Activated CD4-positive, alpha-beta T cell treated with anti-CD3 and anti-CD28 coated beads, Interleukin-10, Interleukin-2, amounts not matched to agents 100 ng/mL and 50 ng/mL, durations not matched to agents 16 hours and 8 hours (primary cell): ENCODE results near the gene UBE2Q2.
"Not testable (repeated sequence)": the region's sequence is repeated elsewhere in the genome, so short reads cannot be mapped to it uniquely, and the experiment has no call there.

ENCODE experiments used
- DNase-seq: peaks from one replicate; pipeline ENCODE4 v3.0.0-alpha.2; 2020

The UBE2Q2 gene

DNA sequence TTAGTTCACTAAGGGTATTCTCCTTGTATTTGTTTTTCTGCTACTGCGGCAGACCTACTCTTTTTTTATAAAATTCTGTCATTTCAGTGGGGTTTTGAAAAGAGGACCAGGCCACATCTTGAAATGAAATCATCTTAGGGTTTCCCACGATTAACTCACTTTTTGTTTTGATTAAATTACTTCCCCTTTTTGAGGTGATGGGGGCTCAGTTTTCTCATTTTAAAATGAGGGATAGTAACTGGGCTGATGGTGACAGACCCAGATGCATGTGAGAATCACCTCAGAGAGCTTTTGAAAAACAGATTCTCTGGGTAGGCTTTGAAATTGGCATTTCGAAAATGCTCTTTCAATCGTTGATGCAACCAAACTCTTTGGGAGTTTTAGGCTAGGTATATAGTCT, 24.2 kb downstream of the UBE2Q2 start:
- DNase-seq = no peak

- no peak for DNase-seq
Observed at GRCh38 chr15:75868019-75868418, 24.8 kb downstream of the UBE2Q2 start.

DNA sequence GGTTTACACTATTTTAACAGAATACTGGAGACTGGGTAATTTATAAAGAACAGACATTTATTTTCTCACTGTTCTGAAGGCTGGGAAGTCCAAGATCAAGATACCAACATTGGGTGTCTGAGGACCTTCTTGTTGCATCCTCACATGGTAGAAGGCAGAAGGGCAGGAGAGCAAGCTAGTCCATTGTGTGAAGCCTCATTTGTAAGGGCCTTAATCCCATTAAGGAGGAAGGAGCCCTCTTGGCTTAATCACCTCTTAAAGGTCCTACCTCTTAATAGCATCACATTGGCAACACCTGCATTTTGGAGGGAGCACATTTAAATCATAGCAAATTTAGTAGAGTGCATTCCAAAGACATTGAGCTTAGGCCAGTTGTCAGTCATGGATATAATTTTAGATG, 26.2 kb downstream of the UBE2Q2 start:
- no peak for DNase-seq

- not testable (repeated sequence) for DNase-seq
Observed at GRCh38 chr15:75871589-75871988, 28.3 kb downstream of the UBE2Q2 start.

- no peak for DNase-seq
Observed at GRCh38 chr15:75872403-75872990, 29.2 kb downstream of the UBE2Q2 start.

- no peak for DNase-seq
Observed at GRCh38 chr15:75884041-75884440, 40.8 kb downstream of the UBE2Q2 start.

DNA sequence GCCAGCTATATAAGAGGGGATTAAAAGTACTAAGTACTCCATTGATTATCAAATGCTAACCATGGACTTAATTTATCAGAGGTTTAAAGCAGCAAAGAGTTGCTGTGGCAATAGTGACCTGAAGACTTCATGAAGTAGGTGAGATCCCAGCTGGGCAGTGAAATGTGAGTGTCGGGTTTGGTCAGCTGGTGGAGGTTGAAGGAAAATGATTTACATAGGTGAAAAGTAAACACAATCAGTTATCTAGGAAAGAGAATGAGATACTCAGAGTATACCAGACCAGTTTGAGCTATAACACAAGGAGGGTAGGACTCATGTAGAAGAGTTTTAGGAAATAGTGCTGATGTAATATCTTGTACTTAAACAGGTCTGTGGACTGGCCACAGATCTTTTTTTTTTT, 43.9 kb downstream of the UBE2Q2 start:
- no peak for DNase-seq

- DNase-seq = peak; percentile 16
Observed at GRCh38 chr15:75891895-75892294, 48.6 kb downstream of the UBE2Q2 start.

DNA sequence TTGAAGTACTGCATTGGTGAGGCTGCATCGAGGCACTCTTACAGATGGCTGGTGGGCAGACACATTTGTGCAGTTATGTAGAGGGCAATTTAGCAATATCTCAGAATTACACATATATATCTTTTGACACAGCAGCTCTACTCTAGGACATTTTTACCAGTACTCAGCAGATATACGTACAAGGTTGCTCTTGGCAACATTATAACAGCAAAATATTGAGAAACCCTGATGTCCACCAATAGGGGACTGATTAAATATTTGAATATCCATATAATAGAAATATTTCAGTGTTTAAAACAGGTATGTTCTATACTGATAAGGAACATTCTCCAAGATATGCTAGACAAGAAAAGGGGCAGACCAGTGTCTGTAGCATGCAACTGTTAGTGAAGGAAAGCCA, 52.5 kb downstream of the UBE2Q2 start:
- no peak for DNase-seq

DNA sequence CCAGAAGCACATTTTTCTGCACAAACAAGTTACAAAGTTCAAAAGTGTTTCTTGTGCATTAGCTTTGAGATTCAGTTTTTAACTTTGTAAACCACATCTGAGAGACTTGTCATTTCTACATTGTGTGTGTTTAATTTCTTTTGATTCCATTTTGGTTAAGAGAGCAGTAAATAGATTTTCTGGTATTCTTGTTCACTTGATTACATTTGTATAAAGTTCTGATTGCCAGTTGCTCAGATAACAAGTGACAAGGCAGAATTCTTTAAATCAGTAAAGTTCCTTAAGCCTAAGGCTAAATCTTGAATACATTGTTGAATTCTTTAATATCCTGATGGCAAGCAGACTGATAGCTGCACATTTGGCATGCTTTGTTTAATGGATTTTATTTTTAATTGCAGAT, 57.3 kb downstream of the UBE2Q2 start:
- no peak for DNase-seq

GRCh38 chr15:75902129-75902557, 58.9 kb downstream of the UBE2Q2 start:
- DNase-seq = no peak

GRCh38 chr15:75903331-75904239, 60.3 kb downstream of the UBE2Q2 start, which contains the start of gene FBXO22:
Gene FBXO22 (plus strand): TSS chr15:75903878. CDS start chr15:75903964, 86 bp downstream.
- DNase-seq = peak; percentile 96

DNA sequence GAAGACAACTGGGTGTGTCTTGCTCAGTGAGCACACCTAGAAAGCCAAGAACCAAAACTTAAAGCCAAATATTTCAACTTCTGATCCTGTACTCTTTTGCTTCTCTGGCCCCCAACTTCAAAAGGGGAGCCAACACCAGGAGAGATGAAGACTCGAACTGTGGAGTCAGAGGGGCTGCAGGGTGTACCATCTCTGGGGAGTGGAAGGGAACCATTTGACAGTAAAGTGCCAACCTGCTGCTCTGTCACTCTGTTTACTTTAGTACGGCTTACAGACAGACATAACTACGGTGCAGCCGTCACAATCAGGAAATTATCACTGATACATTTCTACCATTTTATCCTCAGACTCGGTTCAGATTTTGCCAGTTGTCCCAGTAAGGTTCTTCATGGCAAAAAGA, 62.0 kb downstream of the UBE2Q2 start:
- no peak for DNase-seq

DNA sequence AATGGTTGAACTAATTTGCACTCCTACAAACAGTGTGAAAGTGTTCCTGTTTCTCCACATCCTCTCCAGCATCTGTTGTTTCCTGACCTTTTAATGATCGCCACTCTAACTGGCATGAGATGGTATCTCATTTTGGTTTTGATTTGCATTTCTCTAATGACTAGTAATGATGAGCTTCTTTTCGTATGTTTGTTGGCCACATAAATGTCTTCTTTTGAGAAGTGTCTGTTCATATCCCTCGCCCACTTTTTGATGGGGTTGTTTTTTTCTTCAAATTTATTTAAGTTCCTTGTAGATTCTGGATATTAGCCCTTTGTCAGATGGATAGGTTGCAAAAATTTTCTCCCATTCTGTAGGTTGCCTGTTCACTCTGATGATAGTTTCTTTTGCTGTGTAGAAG, 67.1 kb downstream of the UBE2Q2 start:
- DNase-seq = not testable (repeated sequence)

DNA sequence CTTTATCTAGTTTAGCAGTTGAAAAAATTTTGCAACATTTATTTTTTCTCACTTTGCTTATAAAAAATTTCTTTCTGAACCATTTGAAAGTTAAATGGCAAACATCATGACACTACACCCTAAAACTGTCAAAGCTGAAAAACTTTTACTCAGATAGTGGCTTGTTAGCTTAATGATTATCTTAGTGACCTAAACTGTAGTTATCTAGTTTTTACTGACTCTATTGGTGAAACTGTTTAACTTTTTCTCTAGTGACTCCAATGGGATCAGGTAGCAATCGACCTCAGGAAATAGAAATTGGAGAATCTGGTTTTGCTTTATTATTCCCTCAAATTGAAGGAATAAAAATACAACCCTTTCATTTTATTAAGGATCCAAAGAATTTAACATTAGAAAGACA, 73.7 kb downstream of the UBE2Q2 start:
- no peak for DNase-seq

- DNase-seq = no peak
Observed at GRCh38 chr15:75918135-75918534, 74.9 kb downstream of the UBE2Q2 start.

DNA sequence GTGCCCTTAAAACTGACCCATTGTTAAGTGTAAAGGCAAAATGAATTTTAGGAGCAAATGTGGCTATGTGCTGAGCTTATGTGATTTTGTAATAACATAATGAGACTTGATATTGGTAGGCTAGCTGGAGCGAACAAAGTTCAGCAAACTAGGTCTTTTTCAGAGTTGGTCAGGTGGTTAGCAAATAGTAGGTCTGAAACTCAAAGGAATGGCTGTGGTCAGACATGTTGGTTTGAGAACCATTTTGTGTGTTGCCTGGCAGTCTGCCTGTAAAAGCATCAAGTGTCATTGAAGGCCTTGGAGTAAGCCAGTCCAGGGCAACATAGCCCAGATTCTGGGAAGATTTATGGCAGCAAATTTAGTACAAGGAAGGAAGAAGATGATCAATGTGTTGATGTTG, 76.8 kb downstream of the UBE2Q2 start:
- DNase-seq = no peak

DNA sequence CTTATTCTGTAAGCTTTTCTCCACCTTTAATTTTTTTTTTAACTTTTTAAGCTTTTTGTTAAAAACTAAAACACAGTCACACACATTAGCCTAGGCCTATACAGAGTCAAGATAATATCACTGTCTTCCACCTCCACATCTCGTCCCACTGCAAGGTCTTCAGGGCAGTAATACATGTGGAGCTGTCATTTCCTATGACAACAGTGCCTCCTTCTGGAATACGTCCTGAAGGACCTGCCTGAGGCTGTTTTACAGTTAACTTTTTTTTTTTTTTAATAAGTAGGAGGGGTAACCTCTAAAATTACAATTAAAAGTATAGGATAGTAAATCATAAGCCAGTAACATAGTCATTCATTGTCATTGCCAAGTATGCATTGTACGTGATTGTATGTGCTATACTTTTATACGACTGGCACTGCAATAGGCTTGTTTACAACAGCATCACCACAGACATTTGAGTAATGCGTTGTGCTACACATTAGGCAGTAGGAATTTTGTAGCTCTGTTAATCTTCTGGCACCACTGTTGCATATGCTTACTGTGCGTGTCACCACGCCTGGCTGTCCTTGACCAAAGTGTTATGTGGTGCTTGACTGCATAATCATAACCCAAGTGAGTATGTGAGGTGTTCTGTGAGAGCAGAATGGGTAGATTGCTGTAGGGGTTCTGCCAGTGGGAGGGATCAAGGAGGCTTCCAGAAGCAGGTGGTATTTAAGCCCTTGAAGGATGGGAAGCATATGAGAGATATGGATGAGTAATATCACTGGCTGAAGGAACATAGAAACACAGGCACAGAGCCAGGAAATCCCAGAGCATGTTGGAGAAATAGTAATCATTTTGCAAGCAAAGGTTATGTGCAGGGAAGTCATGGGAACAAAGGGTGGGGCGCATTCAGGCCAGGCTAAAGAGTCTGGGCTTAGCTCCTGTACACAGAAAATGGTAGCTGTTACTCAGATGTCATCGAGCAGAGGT, 78.8 kb downstream of the UBE2Q2 start:
- peak; percentile 45 for DNase-seq

- peak; percentile 39 for DNase-seq
Observed at GRCh38 chr15:75923756-75924155, 80.5 kb downstream of the UBE2Q2 start.

DNA sequence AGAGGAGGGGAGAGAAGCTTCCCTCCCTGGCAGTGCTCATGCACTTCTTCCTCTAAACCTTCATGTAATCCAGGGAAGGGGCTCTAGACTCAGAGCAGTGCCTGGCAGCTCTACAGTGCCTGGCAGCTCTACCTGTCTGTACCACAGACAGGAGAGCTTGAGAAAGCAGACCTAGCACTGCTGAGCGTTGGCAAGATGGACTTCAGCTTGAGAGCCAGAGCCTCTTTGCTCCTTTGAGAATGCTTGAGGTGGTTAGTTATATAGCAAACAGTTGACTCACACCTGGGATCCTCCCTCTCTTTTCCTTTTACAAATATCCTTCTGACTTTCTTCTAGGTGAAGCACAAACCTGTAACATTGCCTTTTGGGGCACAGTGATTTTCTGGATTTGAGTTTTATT, 81.3 kb downstream of the UBE2Q2 start:
- DNase-seq = no peak

DNA sequence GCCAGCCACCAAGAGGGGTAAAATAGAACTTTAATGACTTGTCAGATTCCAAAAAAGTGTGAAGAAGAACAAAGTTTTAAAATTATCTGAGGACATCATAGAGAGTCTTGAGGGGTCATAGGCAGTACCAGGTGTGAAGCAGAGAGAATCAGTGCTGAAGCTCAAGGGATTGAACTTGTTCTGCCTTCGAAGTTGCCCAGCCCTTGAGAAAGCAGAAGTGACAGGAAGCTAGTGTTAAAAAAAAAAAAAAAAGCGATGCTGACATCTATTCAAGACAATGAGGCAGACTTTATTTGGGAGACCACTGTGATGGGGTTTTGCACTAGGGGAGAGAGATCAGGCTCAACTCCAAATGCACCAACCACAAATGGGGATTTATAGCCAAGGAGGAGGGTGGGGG, 82.2 kb downstream of the UBE2Q2 start:
- no peak for DNase-seq

- DNase-seq = no peak
Observed at GRCh38 chr15:75926931-75927330, 83.7 kb downstream of the UBE2Q2 start.

- no peak for DNase-seq
Observed at GRCh38 chr15:75927601-75928000, 84.4 kb downstream of the UBE2Q2 start.
